ENCODE results near the gene GNAI3. TPM values are rescaled to one million over a fixed set of nuclear protein-coding genes. Genes with fewer than 3 reads are reported as not detected.

GNAI3 gene
- total RNA-seq, 1 experiment from 2014 or later: 10.0 TPM

DNA sequence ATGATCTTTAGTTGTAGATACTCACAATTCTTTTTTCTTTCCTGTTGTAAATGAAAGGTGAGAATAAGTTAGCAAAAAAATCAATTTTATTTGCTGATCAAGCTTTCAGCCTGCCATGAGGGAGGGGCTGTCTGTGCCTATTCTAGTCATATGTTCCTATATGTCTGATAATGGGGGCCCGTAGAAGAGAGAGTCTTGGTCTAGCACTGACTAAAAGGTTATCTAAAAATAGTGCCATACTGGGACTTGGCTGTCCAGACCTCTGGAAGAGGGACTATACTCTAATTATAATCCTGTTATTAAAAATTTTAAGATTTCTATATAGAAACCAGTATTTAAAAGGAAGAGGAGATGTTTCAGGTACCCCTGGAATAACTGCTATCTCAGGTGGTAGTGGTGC lies 18.6 kb downstream of the GNAI3 start:
- peaks cover 40% of the 10 kb centered on the region for H4K20me1 ChIP-seq (ENCODE audit: insufficient read depth)
- no peak overlapping the region for H3K4me3 ChIP-seq
- H3K27me3 ChIP-seq (ENCODE audit: insufficient read depth, low read depth): no peaks in the 10 kb centered on the region
- H3K4me1 ChIP-seq (replicated peaks; ENCODE audit: insufficient read depth): peaks cover 59% of the 10 kb centered on the region
- H3K79me2 ChIP-seq (ENCODE audit: low read depth): peaks cover 95% of the 10 kb centered on the region
- no peak for TF ChIP-seq EZH2 (IDR thresholded peaks at IDR 0.05; ENCODE audit: low read depth)
- TF ChIP-seq, protein P1, sequence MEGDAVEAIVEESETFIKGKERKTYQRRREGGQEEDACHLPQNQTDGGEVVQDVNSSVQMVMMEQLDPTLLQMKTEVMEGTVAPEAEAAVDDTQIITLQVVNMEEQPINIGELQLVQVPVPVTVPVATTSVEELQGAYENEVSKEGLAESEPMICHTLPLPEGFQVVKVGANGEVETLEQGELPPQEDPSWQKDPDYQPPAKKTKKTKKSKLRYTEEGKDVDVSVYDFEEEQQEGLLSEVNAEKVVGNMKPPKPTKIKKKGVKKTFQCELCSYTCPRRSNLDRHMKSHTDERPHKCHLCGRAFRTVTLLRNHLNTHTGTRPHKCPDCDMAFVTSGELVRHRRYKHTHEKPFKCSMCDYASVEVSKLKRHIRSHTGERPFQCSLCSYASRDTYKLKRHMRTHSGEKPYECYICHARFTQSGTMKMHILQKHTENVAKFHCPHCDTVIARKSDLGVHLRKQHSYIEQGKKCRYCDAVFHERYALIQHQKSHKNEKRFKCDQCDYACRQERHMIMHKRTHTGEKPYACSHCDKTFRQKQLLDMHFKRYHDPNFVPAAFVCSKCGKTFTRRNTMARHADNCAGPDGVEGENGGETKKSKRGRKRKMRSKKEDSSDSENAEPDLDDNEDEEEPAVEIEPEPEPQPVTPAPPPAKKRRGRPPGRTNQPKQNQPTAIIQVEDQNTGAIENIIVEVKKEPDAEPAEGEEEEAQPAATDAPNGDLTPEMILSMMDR (conservative IDR thresholded peaks at IDR 0.05): no peak
- intact Hi-C loops (cut with micrococcal nuclease; ENCODE audit: unreplicated experiment): no loop called here
- peaks cover 49% of the 10 kb centered on the region for H3F3A ChIP-seq (ENCODE audit: insufficient read depth, low read depth)
- POLR2A ChIA-PET (ENCODE audit: unreplicated experiment): interaction anchor here (0.5 kb wide), 1 partner anchor 793 kb away, joined by 3 read pairs; no protein-coding TSS in a partner anchor
- no peak overlapping the region for H3K27ac ChIP-seq
- no peak overlapping the region for H3K4me2 ChIP-seq
- CTCF ChIA-PET: no interaction called here
- DNase-seq: no peak
- BruUV-seq (replicated peaks): no TSS peak
- no peaks in the 10 kb centered on the region for H3K9me3 ChIP-seq (ENCODE audit: insufficient read depth, low read depth)
- H3K9me2 ChIP-seq (ENCODE audit: insufficient read depth): no peaks in the 10 kb centered on the region
- H2AFZ ChIP-seq: no peak overlapping the region
- no peaks in the 10 kb centered on the region for H3K36me3 ChIP-seq (ENCODE audit: low read depth)

DNA sequence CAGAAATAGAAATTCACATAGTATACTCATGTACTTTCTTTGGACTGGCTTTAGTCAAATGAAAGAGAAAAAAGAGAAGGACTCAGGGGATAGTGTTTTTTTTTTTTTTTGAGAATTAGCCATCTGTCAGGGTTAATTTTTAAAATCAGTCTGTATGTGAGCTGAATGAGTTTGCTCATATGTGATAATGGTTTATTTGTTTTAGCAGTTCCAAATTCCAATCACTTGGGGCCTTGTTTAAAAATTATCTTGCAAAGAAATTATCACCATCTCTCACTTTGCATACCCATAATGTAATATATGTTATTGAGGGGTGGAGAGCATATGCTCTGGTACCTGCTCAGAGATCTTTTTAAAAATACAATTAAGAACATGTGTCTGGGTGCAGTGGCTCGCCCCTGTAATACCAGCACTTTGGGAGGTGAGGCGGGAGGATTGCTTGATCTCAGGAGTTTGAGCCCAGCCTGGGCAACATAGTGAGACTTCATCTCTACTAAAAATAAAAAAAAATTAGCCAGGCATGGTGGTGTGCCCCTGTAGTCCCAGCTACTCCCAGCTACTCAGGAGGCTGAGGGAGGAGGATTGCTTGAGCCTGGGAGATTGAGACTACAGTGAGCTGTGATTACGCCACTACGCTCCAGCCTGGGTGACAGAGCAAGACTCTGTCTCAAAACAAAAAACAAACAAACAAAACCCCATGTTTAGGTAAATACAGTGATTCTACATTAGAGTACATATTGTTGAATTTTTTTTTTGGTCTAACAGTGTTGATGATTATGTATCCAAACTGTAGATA lies 19.7 kb downstream of the GNAI3 start:
- DNase-seq: no peak
- no TSS peak for BruUV-seq (replicated peaks)
- Histone ChIP-seq H2AFZ (no peak overlapping the region), H3K36me3 (ENCODE audit: low read depth) (no peaks in the 10 kb centered on the region), H3K4me2 (no peak overlapping the region), H3K79me2 (ENCODE audit: low read depth) (peaks cover 95% of the 10 kb centered on the region), H3K4me1 (replicated peaks; ENCODE audit: insufficient read depth) (peaks cover 48% of the 10 kb centered on the region), H3K27me3 (ENCODE audit: insufficient read depth, low read depth) (no peaks in the 10 kb centered on the region), H4K20me1 (ENCODE audit: insufficient read depth) (peaks cover 38% of the 10 kb centered on the region), H3K4me3 (no peak overlapping the region), H3K9me3 (ENCODE audit: insufficient read depth, low read depth) (no peaks in the 10 kb centered on the region), H3F3A (ENCODE audit: insufficient read depth, low read depth) (peaks cover 49% of the 10 kb centered on the region), H3K9me2 (ENCODE audit: insufficient read depth) (0 out of 2 replicates have a peak, but pooled peaks cover 4% of the 10 kb centered on the region), H3K27ac (peak overlapping the region; percentile 74; the same call in 1 of the 2 replicates)
- ChIA-PET CTCF (interaction anchor here (0.6 to 0.7 kb wide), 3 partner anchors 50 to 823 kb away, joined by 3 to 11 read pairs (median 10); partner anchors contain the start of gene SLC16A4), POLR2A (ENCODE audit: unreplicated experiment) (no interaction called here)
- intact Hi-C loops (cut with micrococcal nuclease; ENCODE audit: unreplicated experiment): no loop called here
- no peak for TF ChIP-seq EZH2 (IDR thresholded peaks at IDR 0.05; ENCODE audit: low read depth)
- TF ChIP-seq, protein P1 (conservative IDR thresholded peaks at IDR 0.05): no peak

DNA sequence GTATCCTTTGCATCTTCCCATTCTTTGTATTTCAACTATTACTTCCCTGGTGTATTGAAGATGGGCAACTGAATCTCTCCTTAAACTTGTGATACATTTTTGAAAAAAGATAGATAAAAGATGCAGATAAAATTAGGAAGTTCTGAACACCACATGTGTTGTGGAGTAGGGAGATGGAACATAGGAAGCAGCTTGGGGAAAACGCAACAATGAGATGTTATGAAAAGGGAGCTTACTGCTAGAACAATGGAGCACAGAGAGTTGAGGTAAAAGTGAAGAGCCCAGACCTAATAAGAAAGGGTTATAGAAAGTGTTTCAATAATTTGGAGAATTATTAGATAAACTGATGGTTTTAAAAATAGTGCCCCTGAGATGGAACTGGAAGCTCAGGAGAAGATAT lies 20.9 kb downstream of the GNAI3 start:
- no TSS peak for BruUV-seq (replicated peaks)
- H3K27me3 ChIP-seq (ENCODE audit: insufficient read depth, low read depth): no peaks in the 10 kb centered on the region
- peaks cover 94% of the 10 kb centered on the region for H3K79me2 ChIP-seq (ENCODE audit: low read depth)
- H3K9me2 ChIP-seq (ENCODE audit: insufficient read depth): 0 out of 2 replicates have a peak, but pooled peaks cover 4% of the 10 kb centered on the region
- peaks cover 54% of the 10 kb centered on the region for H3F3A ChIP-seq (ENCODE audit: insufficient read depth, low read depth)
- no peak for DNase-seq
- no peak overlapping the region for H2AFZ ChIP-seq
- H3K9me3 ChIP-seq (ENCODE audit: insufficient read depth, low read depth): no peaks in the 10 kb centered on the region
- TF ChIP-seq, protein P1 (conservative IDR thresholded peaks at IDR 0.05): no peak
- no peak for TF ChIP-seq EZH2 (IDR thresholded peaks at IDR 0.05; ENCODE audit: low read depth)
- ChIA-PET CTCF (interaction anchor here (0.6 to 0.7 kb wide), 2 partner anchors 532 to 765 kb away, joined by 3 to 4 read pairs; no protein-coding TSS in a partner anchor), POLR2A (ENCODE audit: unreplicated experiment) (interaction anchor here (0.7 kb wide), 2 partner anchors 9 to 303 kb away, joined by 3 to 5 read pairs; no protein-coding TSS in a partner anchor)
- H3K4me3 ChIP-seq: peak overlapping the region; percentile 26; the same call in 1 of the 2 replicates
- H3K4me2 ChIP-seq: peak overlapping the region; percentile 69
- intact Hi-C loops (cut with micrococcal nuclease; ENCODE audit: unreplicated experiment): no loop called here
- peaks cover 45% of the 10 kb centered on the region for H3K4me1 ChIP-seq (replicated peaks; ENCODE audit: insufficient read depth)
- peaks cover 28% of the 10 kb centered on the region for H4K20me1 ChIP-seq (ENCODE audit: insufficient read depth)
- H3K27ac ChIP-seq: peak overlapping the region; percentile 74
- H3K36me3 ChIP-seq (ENCODE audit: low read depth): 0 out of 2 replicates have a peak, but pooled peaks cover 9% of the 10 kb centered on the region

Data from PC-9 (cell line).